OCI-LY1 (cell line): ENCODE data around the gene MFF.
A peak's percentile ranks its signal among the peaks of the same experiment; 100 is the strongest.

Experiments
- H2AFZ ChIP-seq: fragments of 200-600 bp; sonication (generic), shearing (Covaris generic); 2 replicates; pipeline ENCODE4 v1.6.0; 2014; ENCODE audit warnings: antibody characterized with exemption, mild to moderate bottlenecking, low read length
- H3F3A ChIP-seq: fragments of 200-600 bp; sonication (generic), shearing (Covaris generic); 2 replicates; pipeline ENCODE4 v1.6.0; 2014; ENCODE audit warnings: mild to moderate bottlenecking, antibody characterized with exemption, low read length, moderate library complexity; ENCODE audit not compliant: insufficient read depth
- H3K27ac ChIP-seq: fragments of 200-600 bp; sonication (generic); 2 replicates; pipeline ENCODE4 v1.5.1; 2014; ENCODE audit warnings: low read length, mixed run types, mild to moderate bottlenecking, low read depth; ENCODE audit not compliant: poor library complexity, severe bottlenecking
- H3K27me3 ChIP-seq: fragments of 200-600 bp; sonication (generic); 2 replicates; pipeline ENCODE4 v1.6.0; 2014; ENCODE audit warnings: antibody characterized with exemption, mild to moderate bottlenecking, low read length, moderate library complexity; ENCODE audit not compliant: insufficient read depth
- H3K36me3 ChIP-seq: fragments of 200-600 bp; sonication (generic); 2 replicates; pipeline ENCODE4 v1.6.1; 2014; ENCODE audit warnings: mild to moderate bottlenecking, antibody characterized with exemption, low read length, moderate library complexity, mixed read lengths; ENCODE audit not compliant: insufficient read depth
- H3K4me1 ChIP-seq: fragments of 200-600 bp; sonication (generic); 2 replicates; pipeline ENCODE4 v1.5.1; 2014; ENCODE audit warnings: mild to moderate bottlenecking, low read length, moderate library complexity; ENCODE audit not compliant: insufficient read depth, severe bottlenecking
- H3K4me2 ChIP-seq: fragments of 200-600 bp; sonication (generic), shearing (Covaris generic); 2 replicates; pipeline ENCODE4 v1.6.1; 2014; ENCODE audit warnings: low read length
- H3K4me3 ChIP-seq: fragments of 200-600 bp; sonication (generic); 2 replicates; pipeline ENCODE4 v1.5.1; 2014; ENCODE audit warnings: low read length, low read depth, mild to moderate bottlenecking, mixed read lengths; ENCODE audit not compliant: poor library complexity, severe bottlenecking
- H3K79me2 ChIP-seq: fragments of 200-600 bp; shearing (Covaris generic); 2 replicates; pipeline ENCODE4 v1.6.1; 2016; ENCODE audit warnings: mixed run types, low read length, mixed read lengths; ENCODE audit not compliant: insufficient read depth
- H3K9ac ChIP-seq: fragments of 200-600 bp; sonication (generic), shearing (Covaris generic); 2 replicates; pipeline ENCODE4 v1.6.1; 2014; ENCODE audit warnings: mild to moderate bottlenecking, low read length, mixed read lengths
- H3K9me2 ChIP-seq: fragments of 200-600 bp; sonication (generic), shearing (Covaris generic); 2 replicates; pipeline ENCODE4 v1.6.1; 2014; ENCODE audit warnings: low read depth, mild to moderate bottlenecking, low read length, mixed read lengths
- H3K9me3 ChIP-seq: fragments of 200-600 bp; shearing (Covaris generic); 2 replicates; pipeline ENCODE4 v1.6.1; 2014; ENCODE audit warnings: low read length, mixed read lengths
- H4K20me1 ChIP-seq: fragments of 200-600 bp; sonication (generic), shearing (Covaris generic); 2 replicates; pipeline ENCODE4 v1.6.0; 2016; ENCODE audit warnings: mild to moderate bottlenecking, low read length; ENCODE audit not compliant: insufficient read depth
- EZH2 ChIP-seq: fragments of 200-600 bp; sonication (generic), shearing (Covaris generic); IDR thresholded peaks from 2 replicates; pipeline ENCODE4 v1.8.0; 2017; ENCODE audit warnings: borderline replicate concordance, mixed run types, mild to moderate bottlenecking, antibody characterized with exemption, low read length, moderate library complexity, mixed read lengths
- TF ChIP-seq, protein P1 (sequence below): fragments of 200-600 bp; sonication (generic), shearing (Covaris generic); IDR thresholded peaks from 2 replicates; pipeline ENCODE4 v1.5.1; 2017; ENCODE audit warnings: mild to moderate bottlenecking, antibody characterized with exemption, low read length, moderate library complexity, mixed read lengths

MFF gene

DNA sequence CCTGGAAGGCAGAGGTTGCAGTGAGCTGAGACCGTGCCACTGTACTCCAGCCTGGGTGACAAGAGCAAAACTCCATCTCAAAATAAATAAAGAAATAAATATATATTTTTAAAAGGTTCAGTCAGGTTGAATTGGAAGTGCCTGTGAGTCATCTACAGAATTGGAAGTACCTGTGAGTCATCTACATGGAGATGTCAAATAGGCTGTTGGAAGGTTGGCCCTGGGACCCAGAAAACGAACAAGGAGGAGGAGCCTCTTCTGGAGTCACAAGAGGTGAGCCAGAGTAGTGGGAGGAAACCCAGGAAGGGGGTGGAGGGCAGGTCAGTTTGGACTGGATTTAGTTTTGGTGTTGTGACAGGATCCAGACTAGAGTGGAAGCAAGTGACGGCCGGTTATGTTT lies 77.9 kb downstream of the MFF start:
- TF ChIP-seq EZH2 = no peak
- TF ChIP-seq, protein P1, sequence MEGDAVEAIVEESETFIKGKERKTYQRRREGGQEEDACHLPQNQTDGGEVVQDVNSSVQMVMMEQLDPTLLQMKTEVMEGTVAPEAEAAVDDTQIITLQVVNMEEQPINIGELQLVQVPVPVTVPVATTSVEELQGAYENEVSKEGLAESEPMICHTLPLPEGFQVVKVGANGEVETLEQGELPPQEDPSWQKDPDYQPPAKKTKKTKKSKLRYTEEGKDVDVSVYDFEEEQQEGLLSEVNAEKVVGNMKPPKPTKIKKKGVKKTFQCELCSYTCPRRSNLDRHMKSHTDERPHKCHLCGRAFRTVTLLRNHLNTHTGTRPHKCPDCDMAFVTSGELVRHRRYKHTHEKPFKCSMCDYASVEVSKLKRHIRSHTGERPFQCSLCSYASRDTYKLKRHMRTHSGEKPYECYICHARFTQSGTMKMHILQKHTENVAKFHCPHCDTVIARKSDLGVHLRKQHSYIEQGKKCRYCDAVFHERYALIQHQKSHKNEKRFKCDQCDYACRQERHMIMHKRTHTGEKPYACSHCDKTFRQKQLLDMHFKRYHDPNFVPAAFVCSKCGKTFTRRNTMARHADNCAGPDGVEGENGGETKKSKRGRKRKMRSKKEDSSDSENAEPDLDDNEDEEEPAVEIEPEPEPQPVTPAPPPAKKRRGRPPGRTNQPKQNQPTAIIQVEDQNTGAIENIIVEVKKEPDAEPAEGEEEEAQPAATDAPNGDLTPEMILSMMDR = no peak
- no peak overlapping the region for H3K9ac ChIP-seq
- no peak overlapping the region for H3K27ac ChIP-seq
- no peak overlapping the region for H3K4me2 ChIP-seq
- H3K4me1 ChIP-seq = no peaks in the 10 kb centered on the region
- H3K27me3 ChIP-seq = no peaks in the 10 kb centered on the region; the same call in 1 of the 2 replicates
- H4K20me1 ChIP-seq = no peaks in the 10 kb centered on the region
- no peaks in the 10 kb centered on the region for H3K9me2 ChIP-seq
- H3F3A ChIP-seq = no peaks in the 10 kb centered on the region
- H3K79me2 ChIP-seq = no peaks in the 10 kb centered on the region
- no peaks in the 10 kb centered on the region for H3K9me3 ChIP-seq
- no peak overlapping the region for H2AFZ ChIP-seq
- H3K4me3 ChIP-seq = no peak overlapping the region
- H3K36me3 ChIP-seq = no peaks in the 10 kb centered on the region

DNA sequence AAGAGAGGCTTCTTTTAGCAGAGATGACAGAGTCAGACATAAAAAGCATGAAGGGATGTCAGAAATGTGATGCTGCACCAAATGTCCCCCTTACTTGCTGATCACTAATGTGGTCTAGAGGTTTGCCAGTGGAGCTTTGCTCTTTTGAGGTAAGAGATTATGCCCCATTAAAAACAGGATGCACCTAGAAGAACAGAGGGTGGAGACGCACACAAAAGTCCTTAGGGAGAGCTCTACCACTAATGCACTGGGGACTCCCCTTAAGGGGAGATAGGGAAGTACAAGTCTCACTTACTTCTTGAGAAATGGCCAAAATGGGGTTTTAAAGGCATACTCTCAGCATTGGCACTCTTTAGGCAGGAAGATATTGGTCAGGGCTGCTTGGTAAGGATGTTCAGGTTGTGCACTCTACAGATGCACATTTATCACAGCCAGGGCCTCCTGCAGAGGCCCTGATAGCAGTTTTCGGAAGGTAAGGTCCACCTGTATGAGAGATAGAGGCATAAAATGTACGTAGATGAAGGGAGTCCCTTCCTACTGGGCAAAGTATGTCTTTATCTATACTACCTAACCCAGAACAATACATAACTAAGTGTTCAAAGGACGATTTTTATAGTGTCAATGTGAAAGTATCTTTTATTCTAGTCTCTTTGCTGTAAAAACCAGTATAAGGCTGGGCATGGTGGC lies 79.7 kb downstream of the MFF start:
- Histone ChIP-seq H3K9me2 (no peaks in the 10 kb centered on the region), H3F3A (no peaks in the 10 kb centered on the region), H3K36me3 (no peaks in the 10 kb centered on the region), H3K9ac (no peak overlapping the region), H3K79me2 (no peaks in the 10 kb centered on the region), H3K4me2 (no peak overlapping the region), H4K20me1 (no peaks in the 10 kb centered on the region), H2AFZ (no peak overlapping the region), H3K4me3 (no peak overlapping the region), H3K27me3 (no peaks in the 10 kb centered on the region; the same call in 1 of the 2 replicates), H3K27ac (no peak overlapping the region), H3K9me3 (no peaks in the 10 kb centered on the region), H3K4me1 (no peaks in the 10 kb centered on the region)
- TF ChIP-seq EZH2 = no peak
- TF ChIP-seq, protein P1 = no peak

DNA sequence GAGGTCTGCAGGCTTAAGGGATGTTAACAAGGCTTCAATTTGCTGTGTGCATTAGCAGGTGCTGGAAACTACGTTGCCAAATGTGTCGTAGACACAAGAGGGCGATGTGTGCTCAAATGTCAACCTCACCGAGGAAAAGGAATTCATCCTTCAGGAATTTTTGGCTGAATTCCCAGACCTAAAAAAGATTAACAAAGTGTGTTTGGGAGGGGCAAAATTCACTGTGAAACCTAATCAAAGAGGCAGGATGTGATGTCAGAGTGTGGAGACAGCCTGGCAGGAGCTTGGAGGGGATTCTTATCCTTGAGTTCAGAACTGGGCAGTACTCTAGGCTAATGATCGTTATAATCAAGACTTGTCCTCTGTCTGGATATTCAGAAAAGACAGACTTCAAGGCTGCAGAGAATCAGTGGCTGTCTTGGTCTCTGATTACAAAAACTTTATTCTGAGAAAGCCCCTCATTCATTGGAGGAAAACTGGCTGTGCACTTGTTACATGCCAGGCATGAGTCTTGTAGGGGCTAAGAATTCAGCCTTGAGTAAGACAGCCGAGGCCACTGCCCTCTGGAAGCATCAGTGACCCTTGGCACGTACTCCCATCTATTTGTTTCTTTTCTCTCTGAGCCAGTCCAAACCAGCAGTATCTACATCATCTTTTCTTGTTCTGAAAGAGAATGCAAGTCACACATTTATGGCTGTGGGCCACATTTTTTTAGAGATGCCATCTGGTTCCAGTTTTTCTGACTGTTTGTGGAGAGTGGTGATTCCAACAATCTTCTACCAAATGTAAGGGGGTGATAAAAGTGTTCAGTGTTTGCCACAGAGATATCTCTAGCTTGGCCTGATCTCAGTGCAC lies 81.4 kb downstream of the MFF start:
- Histone ChIP-seq H3K4me1 (no peaks in the 10 kb centered on the region), H3K9me2 (no peaks in the 10 kb centered on the region), H3K79me2 (no peaks in the 10 kb centered on the region), H3K4me3 (no peak overlapping the region), H2AFZ (no peak overlapping the region), H3K9me3 (no peaks in the 10 kb centered on the region), H3F3A (no peaks in the 10 kb centered on the region), H3K4me2 (no peak overlapping the region), H3K27me3 (no peaks in the 10 kb centered on the region; the same call in 1 of the 2 replicates), H3K36me3 (no peaks in the 10 kb centered on the region), H4K20me1 (no peaks in the 10 kb centered on the region), H3K9ac (no peak overlapping the region), H3K27ac (no peak overlapping the region)
- TF ChIP-seq, protein P1 = peak; percentile 74
- no peak for TF ChIP-seq EZH2
